KMS-11 (cell line): ENCODE data around the gene ZNF71.

ENCODE experiments used
- H2AFZ ChIP-seq: fragments of 200-600 bp; sonication (generic); 2 replicates; pipeline ENCODE4 v1.6.1; 2016; ENCODE audit warnings: antibody characterized with exemption, mixed run types, low read depth
- H3K27ac ChIP-seq: fragments of 200-600 bp; sonication (generic); 2 replicates; pipeline ENCODE4 v1.6.1; 2016; ENCODE audit warnings: mild to moderate bottlenecking, mixed run types
- H3K27me3 ChIP-seq: fragments of 200-600 bp; sonication (generic); 2 replicates; pipeline ENCODE4 v1.6.1; 2017; ENCODE audit warnings: mild to moderate bottlenecking, low read depth, mixed run types, moderate library complexity; ENCODE audit not compliant: insufficient read depth
- H3K36me3 ChIP-seq: fragments of 200-600 bp; sonication (generic); 2 replicates; pipeline ENCODE4 v1.6.1; 2017; ENCODE audit warnings: mild to moderate bottlenecking, mixed run types; ENCODE audit not compliant: insufficient read depth
- H3K4me1 ChIP-seq: fragments of 200-600 bp; sonication (generic); 2 replicates; pipeline ENCODE4 v1.6.1; 2016; ENCODE audit warnings: mild to moderate bottlenecking, low read depth, mixed run types; ENCODE audit not compliant: poor library complexity, severe bottlenecking
- H3K4me2 ChIP-seq: fragments of 200-600 bp; sonication (generic); 2 replicates; pipeline ENCODE4 v1.7.0; 2016; ENCODE audit warnings: mild to moderate bottlenecking, mixed run types
- H3K4me3 ChIP-seq: fragments of 200-600 bp; sonication (generic); IDR thresholded peaks from 2 replicates; pipeline ENCODE4 v1.6.1; 2017; ENCODE audit warnings: low read depth, low read length, mixed read lengths; ENCODE audit not compliant: insufficient read depth
- H3K79me2 ChIP-seq: fragments of 200-600 bp; sonication (generic); 2 replicates; pipeline ENCODE4 v1.6.1; 2016; ENCODE audit warnings: low read depth, mixed run types; ENCODE audit not compliant: insufficient read depth
- H3K9ac ChIP-seq: fragments of 200-600 bp; sonication (generic); 2 replicates; pipeline ENCODE4 v1.6.1; 2016; ENCODE audit warnings: mild to moderate bottlenecking, mixed run types
- H4K20me1 ChIP-seq: fragments of 200-600 bp; sonication (generic); 2 replicates; pipeline ENCODE4 v1.6.1; 2016; ENCODE audit warnings: mild to moderate bottlenecking, mixed run types; ENCODE audit not compliant: insufficient read depth
- TF ChIP-seq, protein P1 (sequence below): fragments of 200-600 bp; sonication (generic); conservative IDR thresholded peaks from 2 replicates; pipeline ENCODE4 v1.6.1; 2017; ENCODE audit warnings: low read depth, mild to moderate bottlenecking, antibody characterized with exemption, low read length, moderate library complexity, mixed read lengths

Gene ZNF71

DNA sequence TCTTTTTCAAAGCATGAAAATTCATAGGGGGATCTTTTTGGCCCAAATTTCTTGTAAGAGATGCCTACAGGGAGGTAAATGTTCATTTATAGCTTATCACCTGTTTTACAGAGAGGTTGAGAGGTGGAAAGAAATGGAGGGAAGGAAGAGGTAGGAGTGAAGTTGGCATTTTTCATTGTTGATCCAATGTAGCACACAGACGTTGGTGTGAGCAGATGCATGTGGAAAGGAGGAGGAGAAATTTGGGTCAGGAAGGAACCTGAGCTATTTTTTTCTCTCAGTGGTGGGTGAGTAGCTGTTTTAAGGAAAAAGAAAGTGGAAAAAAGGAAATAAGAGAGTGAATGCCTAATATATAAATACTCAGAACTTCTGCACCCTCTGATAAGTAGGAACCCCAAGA lies 37.9 kb downstream of the ZNF71 start:
- no peak overlapping the region for H2AFZ ChIP-seq
- TF ChIP-seq, protein P1, sequence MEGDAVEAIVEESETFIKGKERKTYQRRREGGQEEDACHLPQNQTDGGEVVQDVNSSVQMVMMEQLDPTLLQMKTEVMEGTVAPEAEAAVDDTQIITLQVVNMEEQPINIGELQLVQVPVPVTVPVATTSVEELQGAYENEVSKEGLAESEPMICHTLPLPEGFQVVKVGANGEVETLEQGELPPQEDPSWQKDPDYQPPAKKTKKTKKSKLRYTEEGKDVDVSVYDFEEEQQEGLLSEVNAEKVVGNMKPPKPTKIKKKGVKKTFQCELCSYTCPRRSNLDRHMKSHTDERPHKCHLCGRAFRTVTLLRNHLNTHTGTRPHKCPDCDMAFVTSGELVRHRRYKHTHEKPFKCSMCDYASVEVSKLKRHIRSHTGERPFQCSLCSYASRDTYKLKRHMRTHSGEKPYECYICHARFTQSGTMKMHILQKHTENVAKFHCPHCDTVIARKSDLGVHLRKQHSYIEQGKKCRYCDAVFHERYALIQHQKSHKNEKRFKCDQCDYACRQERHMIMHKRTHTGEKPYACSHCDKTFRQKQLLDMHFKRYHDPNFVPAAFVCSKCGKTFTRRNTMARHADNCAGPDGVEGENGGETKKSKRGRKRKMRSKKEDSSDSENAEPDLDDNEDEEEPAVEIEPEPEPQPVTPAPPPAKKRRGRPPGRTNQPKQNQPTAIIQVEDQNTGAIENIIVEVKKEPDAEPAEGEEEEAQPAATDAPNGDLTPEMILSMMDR = no peak
- H3K4me3 ChIP-seq = no peak overlapping the region
- no peak overlapping the region for H3K27ac ChIP-seq
- H3K4me1 ChIP-seq = no peaks in the 10 kb centered on the region
- H3K36me3 ChIP-seq = no peaks in the 10 kb centered on the region
- H3K27me3 ChIP-seq = no peaks in the 10 kb centered on the region
- no peak overlapping the region for H3K9ac ChIP-seq
- H3K4me2 ChIP-seq = no peak overlapping the region
- no peaks in the 10 kb centered on the region for H4K20me1 ChIP-seq
- no peaks in the 10 kb centered on the region for H3K79me2 ChIP-seq

DNA sequence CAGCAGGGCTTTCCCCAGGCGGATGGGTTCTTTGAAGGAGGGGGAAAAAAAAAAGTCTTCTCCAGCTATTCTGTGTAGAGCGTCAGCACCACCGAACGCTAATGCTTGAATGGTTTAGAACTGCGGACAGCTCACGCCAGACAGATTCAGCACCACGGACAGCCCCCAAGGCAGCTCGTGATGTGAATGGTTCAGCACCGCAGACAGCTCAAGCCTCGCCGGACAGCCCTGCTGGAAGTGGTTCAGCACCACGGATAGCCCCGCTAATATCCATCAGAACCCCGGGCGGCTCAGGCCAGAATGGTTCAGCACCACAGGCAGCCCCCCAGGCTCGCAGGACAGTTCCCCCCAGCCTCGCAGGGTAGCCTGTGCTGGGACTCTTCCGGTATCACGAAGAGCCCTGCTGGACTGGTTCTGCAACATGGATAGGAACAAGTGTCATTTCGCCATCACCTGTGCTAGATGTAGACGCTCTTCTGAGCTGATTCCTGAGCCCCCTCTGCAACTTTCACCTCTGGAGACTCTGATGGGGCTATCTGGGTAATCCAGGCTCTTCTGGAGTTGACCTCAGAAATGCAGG lies 43.0 kb downstream of the ZNF71 start:
- Histone ChIP-seq H3K9ac (no peak overlapping the region), H3K4me2 (no peak overlapping the region), H3K27me3 (no peaks in the 10 kb centered on the region), H3K4me3 (no peak overlapping the region), H3K4me1 (no peaks in the 10 kb centered on the region), H4K20me1 (no peaks in the 10 kb centered on the region), H3K79me2 (no peaks in the 10 kb centered on the region), H3K27ac (no peak overlapping the region), H3K36me3 (no peaks in the 10 kb centered on the region), H2AFZ (no peak overlapping the region)
- TF ChIP-seq, protein P1 = no peak

DNA sequence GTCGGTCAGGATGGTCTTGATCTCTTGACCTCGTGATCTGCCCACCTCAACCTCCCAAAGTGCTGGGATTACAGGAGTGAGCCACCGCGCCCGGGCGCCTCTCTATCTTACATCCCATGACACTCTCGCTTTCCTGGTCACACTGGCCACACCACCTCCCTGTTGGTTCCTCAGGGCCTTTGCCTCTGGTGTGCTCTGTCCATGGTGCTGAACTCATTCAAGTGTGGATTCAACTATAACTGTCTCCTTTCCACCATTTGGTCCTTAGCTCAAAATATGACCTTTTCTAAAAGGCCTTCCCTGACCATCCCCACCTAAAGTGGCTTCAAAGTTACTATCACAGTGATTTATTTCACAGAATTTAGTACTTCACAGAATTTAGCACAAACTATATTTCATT lies 44.1 kb downstream of the ZNF71 start:
- Histone ChIP-seq H3K27me3 (no peaks in the 10 kb centered on the region), H3K4me1 (no peaks in the 10 kb centered on the region), H3K27ac (no peak overlapping the region), H3K79me2 (no peaks in the 10 kb centered on the region), H3K9ac (no peak overlapping the region), H4K20me1 (no peaks in the 10 kb centered on the region), H2AFZ (no peak overlapping the region), H3K4me3 (no peak overlapping the region), H3K4me2 (no peak overlapping the region), H3K36me3 (no peaks in the 10 kb centered on the region)
- TF ChIP-seq, protein P1 = no peak

DNA sequence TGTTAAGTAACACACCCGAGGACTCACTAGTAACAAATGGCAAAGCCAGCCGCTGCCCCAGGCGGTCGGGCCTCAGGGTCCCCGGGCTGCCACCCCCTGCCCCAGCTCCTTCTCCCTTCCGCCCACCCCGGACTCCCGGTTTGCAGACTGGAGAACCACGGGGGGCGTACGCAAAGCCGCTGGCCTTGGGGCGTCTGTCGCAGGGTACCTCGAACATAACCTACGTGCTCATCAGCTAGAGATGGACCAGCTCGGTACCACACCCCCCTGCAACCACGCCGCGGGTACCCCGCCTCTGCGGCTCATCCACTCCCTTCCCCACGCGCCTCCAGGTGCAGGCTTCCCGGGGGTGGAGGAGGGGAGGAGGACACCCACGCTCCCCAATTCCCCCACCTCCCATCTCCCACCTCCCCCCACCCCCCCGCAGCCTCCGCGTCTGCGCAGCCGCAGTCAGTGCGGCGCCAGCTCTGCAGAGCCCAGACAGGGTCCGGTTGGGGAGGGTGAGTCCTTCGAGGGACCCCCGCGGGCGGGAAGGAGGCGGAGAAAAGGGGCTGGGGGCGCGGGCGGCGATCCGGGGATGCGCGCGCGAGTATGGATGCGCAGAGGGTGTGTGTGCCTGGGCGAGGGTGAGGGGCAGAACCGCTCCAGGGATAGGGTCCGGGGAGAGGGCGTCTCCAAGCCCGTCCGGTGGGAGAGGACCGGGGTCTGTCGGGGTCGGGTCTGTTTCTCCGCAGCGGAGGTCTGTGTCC lies 47.8 kb downstream of the ZNF71 start, which contains the start of gene SMIM17:
Gene SMIM17 (plus strand): TSS at position 449 of the 749 bp plus-strand sequence. CDS start 2,509 bp downstream, outside the sequence.
- Histone ChIP-seq H2AFZ (no peak within 1 kb of the TSS), H3K27ac (no peak within 1 kb of the TSS), H3K4me2 (no peak within 1 kb of the TSS), H3K36me3 (no peaks in the 10 kb centered on the region), H3K79me2 (no peaks in the 10 kb centered on the region), H3K9ac (no peak within 1 kb of the TSS), H4K20me1 (no peaks in the 10 kb centered on the region), H3K27me3 (no peaks in the 10 kb centered on the region; the same call in 1 of the 2 replicates), H3K4me1 (no peaks in the 10 kb centered on the region), H3K4me3 (no peak within 1 kb of the TSS)
- TF ChIP-seq, protein P1 = no peak
